Kidney (tissue), 14 donors: ENCODE data around the gene NINL. TPM values are rescaled to one million over a fixed set of nuclear protein-coding genes. Genes with fewer than 3 reads are reported as not detected.
"Not testable (repeated sequence)": the region's sequence is repeated elsewhere in the genome, so short reads cannot be mapped to it uniquely, and the experiment has no call there.

Experiments
- DNase-seq, 5 donors: peaks; one replicate each; pipeline ENCODE4 v3.0.0-alpha.2; 2013 to 2020
- FAIRE-seq: peaks from 2 replicates; lab custom pipeline; 2012; peaks lifted over from hg19 to GRCh38; lab: Jason Lieb, UNC
- H3K27ac ChIP-seq, 2 donors: one replicate each; pipeline ENCODE4 v1.7.0; 2013; ENCODE audit warnings: low read depth in 2 of 2, low read length in 2 of 2, inconsistent platforms in 1 of 2
- H3K27me3 ChIP-seq: one replicate; pipeline ENCODE4 v1.7.1; 2013; ENCODE audit warnings: low read length, inconsistent platforms; ENCODE audit not compliant: control insufficient read depth, insufficient read depth
- H3K36me3 ChIP-seq, 3 donors: one replicate each; pipeline versions ENCODE4 v1.7.0 to v1.7.1; 2013; ENCODE audit warnings: low read length in 3 of 3, control low read depth in 1 of 3, inconsistent platforms in 1 of 3; ENCODE audit not compliant: insufficient read depth in 3 of 3, control insufficient read depth in 2 of 3
- H3K4me1 ChIP-seq, 3 donors: one replicate each; pipeline versions ENCODE4 v1.7.0 to v1.7.1; 2013; ENCODE audit warnings: low read length in 3 of 3, inconsistent platforms in 1 of 3, low read depth in 1 of 3; ENCODE audit not compliant: control insufficient read depth in 2 of 3, insufficient read depth in 2 of 3
- H3K4me3 ChIP-seq, 3 donors: one replicate each; pipeline versions ENCODE4 v1.7.0 to v1.8.1; 2013; ENCODE audit warnings: low read length in 3 of 3, control low read depth in 1 of 3, inconsistent platforms in 1 of 3
- H3K9ac ChIP-seq, 3 donors: one replicate each; pipeline versions ENCODE4 v1.7.0 to v1.7.1; 2013; ENCODE audit warnings: low read length in 3 of 3, control low read depth in 1 of 3, inconsistent platforms in 1 of 3
- H3K9me3 ChIP-seq, 3 donors: one replicate each; pipeline versions ENCODE4 v1.7.0 to v1.7.1; 2013; ENCODE audit warnings: low read length in 3 of 3, control low read depth in 1 of 3, inconsistent platforms in 1 of 3; ENCODE audit not compliant: control insufficient read depth in 2 of 3, insufficient read depth in 1 of 3
- CTCF ChIP-seq: IDR thresholded peaks from 3 replicates; pipeline ENCODE4 v1.5.1; 2012; ENCODE audit warnings: mild to moderate bottlenecking, moderate library complexity, borderline replicate concordance; ENCODE audit not compliant: insufficient read depth; ENCODE audit errors: extremely low read depth
- intact Hi-C: fragments of 100-400 bp; cut with DNase I; formaldehyde crosslinking; loops from one replicate; pipeline ENCODE4 v1.11.1; 2022
- polyA plus RNA-seq: library from polyadenylated mRNA; stranded (reverse); fragments of 350-450 nt; fragmentation: Illumina TruSeq; extraction: RNeasy Lipid Tissue Mini Kit (QIAGEN cat#74804); gene quantifications from one replicate; pipeline ENCODE4 v1.2.3, GENCODE V29; 2014; ENCODE audit warnings: low read depth, low replicate concordance; ENCODE audit not compliant: insufficient read depth
- total RNA-seq: library from RNA; stranded (reverse); fragmentation: NEBNext Ultra II Directional; extraction: Animal tissue kit (Norgen Biotek cat#: 25700); gene quantifications from one replicate; pipeline ENCODE4 v1.2.1, GENCODE V29; 2021
- donor health status: control.
- donor health status: control.
- donor health status: control.
- donor health status: control.
- donor health status: control.
- donor health status: DM: yes; HTN: yes; CAD: no.
- donor health status: Normal renal cell carcinoma (clear cell type).

Gene NINL
- total and polyA plus RNA-seq, 2 donors from 2014 or later: 23.4 to 25.2 TPM

GRCh38 chr20:25476106-25477013 is 109.0 kb downstream of the NINL start:
- FAIRE-seq (no peak), DNase-seq (peak in 1 of 5 donors; percentile 68)
- no peak overlapping the region for H3K4me3 ChIP-seq
- no peaks in the 10 kb centered on the region for H3K4me1 ChIP-seq
- no peak overlapping the region for H3K27ac ChIP-seq
- intact Hi-C loops: no loop called here
- peaks cover 0 to 2% (median 0%) of the 10 kb centered on the region in 3 donors for H3K9me3 ChIP-seq
- no peaks in the 10 kb centered on the region for H3K27me3 ChIP-seq
- no peak for TF ChIP-seq CTCF
- H3K36me3 ChIP-seq: peaks cover 3 to 24% (median 13%) of the 10 kb centered on the region in 3 donors
- H3K9ac ChIP-seq: no peak overlapping the region

- DNase-seq, FAIRE-seq, H3K4me3 ChIP-seq, H3K9ac ChIP-seq, intact Hi-C loops, H3K27ac ChIP-seq, H3K9me3 ChIP-seq, H3K4me1 ChIP-seq, H3K27me3 ChIP-seq: not testable (repeated sequence)
- H3K36me3 ChIP-seq: peaks cover 6 to 31% (median 13%) of the 10 kb centered on the region in 3 donors
These were observed 112.0 kb downstream of the NINL start for GRCh38 chr20:25473297-25473696.

GRCh38 chr20:25471020-25471419 is 114.3 kb downstream of the NINL start:
- Histone ChIP-seq H3K9ac (no peak overlapping the region), H3K36me3 (peaks cover 6 to 39% (median 20%) of the 10 kb centered on the region in 3 donors), H3K9me3 (peaks cover 0 to 2% (median 0%) of the 10 kb centered on the region in 3 donors), H3K27me3 (no peaks in the 10 kb centered on the region), H3K27ac (no peak overlapping the region), H3K4me1 (no peaks in the 10 kb centered on the region), H3K4me3 (no peak overlapping the region)
- DNase-seq (peak in 1 of 5 donors; percentile 32), FAIRE-seq (no peak)
- intact Hi-C loops: no loop called here
- no peak for TF ChIP-seq CTCF

GRCh38 chr20:25470045-25470444 is 115.3 kb downstream of the NINL start:
- FAIRE-seq (no peak), DNase-seq (peak in 4 of 5 donors; percentile 32 to 60 (median 44))
- peaks cover 6 to 41% (median 21%) of the 10 kb centered on the region in 3 donors for H3K36me3 ChIP-seq
- H3K27ac ChIP-seq: no peak overlapping the region
- no peak overlapping the region for H3K4me3 ChIP-seq
- no peaks in the 10 kb centered on the region for H3K27me3 ChIP-seq
- no peak overlapping the region for H3K9ac ChIP-seq
- H3K9me3 ChIP-seq: peaks cover 0 to 2% (median 0%) of the 10 kb centered on the region in 3 donors
- TF ChIP-seq CTCF: no peak
- intact Hi-C loops: no loop called here
- H3K4me1 ChIP-seq: no peaks in the 10 kb centered on the region
